ENCODE measurements around the gene ZNF408.
"Not testable (repeated sequence)": the region's sequence is repeated elsewhere in the genome, so short reads cannot be mapped to it uniquely, and the experiment has no call there.

ZNF408 gene

DNA sequence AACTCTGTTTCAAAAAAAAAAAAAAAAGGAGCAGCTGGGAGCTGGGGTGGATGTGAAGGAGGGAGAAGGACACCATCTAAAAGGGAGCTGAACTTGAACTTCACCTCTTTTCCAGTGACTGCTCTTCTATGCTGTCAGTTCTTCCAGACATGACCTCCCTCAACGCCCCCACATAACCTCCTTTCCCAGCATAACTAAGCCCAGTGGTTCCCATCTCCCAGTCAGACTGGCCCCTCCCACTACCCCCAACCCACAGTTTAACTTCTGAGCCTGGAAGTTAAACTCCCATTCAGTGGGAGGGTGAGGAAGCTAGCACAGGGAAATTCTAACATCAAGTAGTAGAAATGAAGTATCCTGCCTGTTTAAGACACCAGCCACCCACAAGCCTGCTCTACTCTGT is 2.2 kb upstream of the ZNF408 start:
- no peak for DNase-seq

DNA sequence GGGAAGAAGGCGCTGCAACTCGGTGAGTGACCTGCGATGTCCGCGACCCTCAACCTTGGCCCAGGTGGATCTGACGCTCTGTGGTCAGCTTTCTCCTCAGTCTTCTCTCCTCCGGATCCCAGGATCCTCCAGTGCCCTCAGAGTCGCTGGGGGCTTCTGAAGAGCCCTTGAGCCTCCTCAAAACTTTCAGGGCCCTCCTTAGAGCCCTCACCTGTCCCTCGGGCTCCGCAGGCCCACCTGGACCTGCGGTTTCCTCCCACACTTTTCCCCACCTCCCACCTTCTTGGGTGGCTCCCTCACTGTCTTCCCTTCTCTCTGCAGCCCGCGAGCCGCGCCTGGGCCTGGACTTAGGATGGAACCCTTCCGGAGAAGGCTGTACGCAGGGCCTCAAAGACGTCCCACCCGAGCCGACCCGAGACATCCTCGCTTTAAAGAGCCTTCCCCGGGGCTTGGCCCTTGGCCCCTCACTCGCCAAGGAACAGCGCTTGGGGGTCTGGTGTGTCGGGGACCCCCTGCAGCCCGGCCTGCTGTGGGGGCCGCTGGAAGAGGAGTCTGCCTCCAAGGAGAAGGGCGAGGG is 335 bp downstream of the ZNF408 start:
- no peak for DNase-seq

DNA sequence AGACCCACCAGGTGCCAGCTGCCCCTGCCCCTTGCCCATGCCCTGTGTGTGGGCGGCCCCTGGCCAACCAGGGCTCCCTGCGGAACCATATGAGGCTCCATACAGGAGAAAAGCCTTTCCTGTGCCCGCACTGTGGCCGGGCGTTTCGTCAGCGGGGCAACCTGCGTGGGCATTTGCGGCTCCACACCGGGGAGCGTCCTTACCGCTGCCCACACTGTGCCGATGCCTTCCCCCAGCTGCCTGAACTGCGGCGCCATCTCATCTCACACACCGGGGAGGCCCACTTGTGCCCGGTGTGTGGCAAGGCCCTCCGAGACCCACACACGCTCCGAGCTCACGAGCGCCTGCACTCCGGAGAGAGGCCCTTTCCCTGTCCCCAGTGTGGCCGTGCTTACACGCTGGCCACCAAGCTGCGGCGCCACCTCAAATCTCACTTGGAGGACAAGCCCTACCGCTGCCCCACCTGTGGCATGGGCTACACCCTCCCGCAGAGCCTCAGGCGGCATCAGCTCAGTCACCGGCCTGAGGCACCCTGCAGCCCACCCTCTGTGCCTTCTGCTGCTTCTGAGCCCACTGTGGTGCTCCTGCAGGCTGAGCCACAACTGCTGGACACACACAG is 4.3 kb downstream of the ZNF408 start:
- DNase-seq: no peak

DNA sequence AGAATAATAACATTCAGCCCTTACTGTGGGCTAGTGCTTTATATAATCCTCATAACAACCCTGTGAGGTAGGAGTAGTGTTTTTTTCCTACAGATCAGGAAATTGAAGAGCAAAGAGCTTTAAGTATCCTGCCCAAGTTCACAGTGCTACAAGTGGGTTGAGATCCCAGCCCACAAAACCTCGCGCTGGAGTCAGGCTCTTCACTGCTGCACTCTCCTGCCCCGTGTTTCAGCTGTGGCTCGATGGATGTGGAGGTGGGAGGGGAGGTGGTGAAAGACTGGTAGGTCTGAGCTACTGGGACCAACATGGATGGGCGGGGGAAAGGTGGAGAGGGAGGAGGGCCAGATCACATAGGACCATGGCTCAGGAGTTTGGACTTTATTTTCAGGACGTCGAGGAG is 6.1 kb downstream of the ZNF408 start:
- DNase-seq: no peak

DNA sequence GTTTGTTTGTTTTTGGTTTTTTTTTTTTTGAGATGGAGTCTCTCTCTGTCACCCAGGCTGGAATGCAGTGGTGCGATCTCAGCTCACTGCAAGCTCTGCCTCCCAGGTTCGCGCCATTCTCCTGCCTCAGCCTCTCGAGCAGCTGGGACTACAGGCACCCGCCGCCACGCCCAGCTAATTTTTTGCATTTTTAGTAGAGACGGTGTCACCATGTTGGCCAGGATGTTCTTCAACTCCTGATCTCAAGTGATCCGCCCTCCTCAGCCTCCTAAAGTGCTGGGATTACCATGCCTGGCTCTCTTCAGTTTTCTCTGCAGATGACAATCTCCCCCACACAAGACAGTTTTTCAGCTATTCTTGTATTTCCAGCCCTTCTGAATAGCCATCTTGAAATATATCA is 8.5 kb downstream of the ZNF408 start:
- DNase-seq: not testable (repeated sequence)

DNA sequence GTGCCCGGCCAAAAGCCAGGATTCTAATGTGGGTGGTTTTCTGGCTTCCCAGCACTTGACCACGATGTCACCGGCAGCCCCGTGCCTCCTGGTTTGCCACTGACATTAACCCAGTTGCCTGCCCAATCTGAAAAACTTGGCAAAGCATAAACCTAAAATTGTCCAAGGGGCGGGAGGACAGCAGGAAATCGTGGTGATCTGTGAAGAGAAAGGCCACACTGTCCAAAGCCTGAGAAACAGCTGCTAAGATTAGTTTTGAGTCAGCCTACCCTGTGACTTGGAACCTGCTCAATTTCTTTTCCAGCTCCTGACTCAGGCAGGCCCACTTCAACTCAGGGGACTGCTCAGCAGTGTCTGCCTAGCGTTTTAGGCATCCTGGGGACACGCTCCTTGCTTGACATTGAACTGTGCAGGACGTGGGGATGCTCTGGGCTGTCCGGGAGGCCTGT is 10.0 kb downstream of the ZNF408 start:
- no peak for DNase-seq

DNA sequence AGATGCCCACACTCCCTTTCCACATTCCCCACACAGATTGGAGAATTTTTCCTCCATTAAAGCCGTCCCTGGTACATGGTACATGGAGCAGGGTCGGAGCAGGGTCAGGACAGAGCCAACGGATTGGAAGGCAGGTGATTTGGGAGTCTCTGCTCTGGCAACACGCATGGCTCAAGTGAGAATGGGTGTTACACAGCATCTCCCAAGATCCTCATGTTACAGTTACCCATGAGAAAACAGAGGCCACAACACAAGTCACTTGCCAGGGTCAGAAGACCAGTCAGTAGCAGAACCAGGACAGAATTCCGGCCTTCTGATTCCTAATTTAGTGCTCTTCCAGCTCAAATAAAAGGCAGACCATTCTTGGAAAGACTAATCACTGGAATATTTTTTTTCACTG is 10.5 kb downstream of the ZNF408 start:
- no peak for DNase-seq

DNA sequence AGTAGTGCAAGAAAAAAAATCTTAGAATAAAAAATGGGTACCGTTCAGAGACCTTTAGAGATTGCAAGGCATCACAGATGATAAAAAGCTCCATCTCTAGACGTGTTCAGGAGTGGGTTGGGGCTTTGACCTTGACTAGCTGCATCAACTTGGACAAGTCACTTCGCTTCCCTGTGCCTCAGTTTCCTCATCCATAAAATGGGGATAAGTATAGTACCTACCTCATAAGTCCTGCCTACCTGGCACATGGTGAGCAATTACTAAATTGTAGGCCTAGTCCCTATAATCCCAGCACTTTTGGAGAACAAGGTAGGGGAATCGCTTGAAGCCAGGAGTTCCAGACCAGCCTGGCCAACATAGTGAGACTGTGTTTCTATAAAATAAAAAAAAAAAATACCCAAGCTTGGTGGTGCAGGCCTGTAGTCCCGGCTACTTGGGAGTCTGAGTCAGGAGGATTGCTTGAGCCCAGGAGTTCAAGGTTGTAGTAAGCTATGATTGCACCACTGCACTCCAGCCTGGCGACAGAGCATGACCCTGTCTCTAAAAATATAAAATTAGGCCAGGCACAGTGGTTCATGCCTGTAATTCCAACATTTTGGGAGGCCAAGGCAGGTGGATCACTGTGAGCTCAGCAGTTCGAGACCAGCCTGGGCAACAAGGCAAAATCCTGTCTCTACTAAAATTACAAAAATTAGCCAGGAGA is 12.2 kb downstream of the ZNF408 start:
- DNase-seq: no peak

DNA sequence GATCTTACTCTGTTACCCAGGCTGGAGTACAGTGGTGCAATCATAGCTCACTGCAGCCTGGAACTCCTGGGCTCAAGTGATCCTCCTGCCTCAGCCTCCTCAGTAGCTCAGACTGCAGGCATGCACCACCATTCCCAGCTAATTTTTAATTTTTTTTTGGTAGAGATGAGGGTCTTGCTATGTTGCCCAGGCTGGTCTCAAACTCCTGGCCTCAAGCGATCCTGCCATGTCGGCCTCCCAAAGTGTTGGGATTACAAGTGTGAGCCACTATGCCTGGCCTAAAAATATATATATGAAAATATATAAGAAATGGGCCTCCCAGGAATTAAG is 17.0 kb downstream of the ZNF408 start:
- not testable (repeated sequence) for DNase-seq

DNA sequence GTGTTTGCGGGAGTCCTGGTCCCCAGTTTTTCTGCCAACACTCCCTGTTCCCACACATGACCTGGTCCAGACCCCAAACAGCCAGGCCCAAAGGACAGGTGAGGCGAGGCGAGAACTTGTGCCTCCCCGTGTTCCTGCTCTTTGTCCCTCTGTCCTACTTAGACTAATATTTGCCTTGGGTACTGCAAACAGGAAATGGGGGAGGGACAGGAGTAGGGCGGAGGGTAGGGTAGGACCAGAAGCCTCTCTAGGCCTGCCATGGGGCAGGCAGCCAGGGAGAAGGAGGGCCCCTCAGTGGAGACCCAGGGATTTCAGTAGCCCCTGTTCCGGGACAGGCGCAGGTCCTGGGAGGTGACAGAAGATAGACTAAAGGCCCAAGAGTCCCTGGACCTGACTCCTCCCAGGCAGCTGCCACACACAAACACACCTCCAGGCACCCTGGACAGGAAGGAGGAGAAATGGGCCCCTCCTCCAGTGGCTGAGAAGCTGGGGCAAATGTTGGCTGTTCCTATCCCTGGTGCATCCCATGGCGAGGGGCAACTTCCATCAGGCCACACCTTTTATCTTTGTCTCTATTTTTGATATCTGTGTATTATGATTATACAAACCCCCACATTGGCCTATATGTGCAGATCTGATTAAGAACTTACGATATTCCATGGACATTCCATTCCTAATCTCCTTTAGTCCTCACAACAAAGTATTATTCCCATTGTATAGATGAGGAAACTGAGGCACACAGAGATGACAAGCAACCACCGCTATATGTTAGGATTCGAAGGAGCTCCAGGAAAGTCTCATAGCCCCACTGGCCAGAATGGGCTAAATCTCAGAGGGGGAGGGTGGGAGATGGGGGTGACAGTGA is 17.6 kb downstream of the ZNF408 start:
- DNase-seq: no peak

DNA sequence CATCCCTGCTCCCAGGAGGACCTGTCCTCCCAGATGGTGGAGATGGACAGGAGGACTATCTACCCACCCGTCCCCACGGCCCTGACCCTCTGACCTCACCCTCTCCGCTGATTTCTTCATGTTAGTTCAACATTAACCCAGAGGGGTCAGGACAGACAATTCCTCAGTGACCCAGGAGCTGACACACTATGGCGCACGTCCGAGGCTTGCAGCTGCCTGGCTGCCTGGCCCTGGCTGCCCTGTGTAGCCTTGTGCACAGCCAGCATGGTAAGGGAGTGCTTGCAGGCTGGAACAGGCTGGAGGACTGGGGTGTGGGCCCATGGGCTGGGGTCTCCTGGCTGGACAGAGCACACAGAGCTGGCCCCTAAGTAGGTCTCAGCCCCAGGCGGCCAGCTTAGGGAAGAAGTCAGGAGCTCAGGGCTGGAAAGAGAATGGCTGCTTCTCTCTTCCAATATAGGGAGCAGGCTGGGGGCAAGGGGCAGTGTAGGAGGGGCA is 18.3 kb downstream of the ZNF408 start, which contains the start of gene F2:
F2 (plus strand) TSS at position 166 of the 495 bp plus-strand sequence; CDS start at position 189, 23 bp downstream.
- DNase-seq: no peak

DNA sequence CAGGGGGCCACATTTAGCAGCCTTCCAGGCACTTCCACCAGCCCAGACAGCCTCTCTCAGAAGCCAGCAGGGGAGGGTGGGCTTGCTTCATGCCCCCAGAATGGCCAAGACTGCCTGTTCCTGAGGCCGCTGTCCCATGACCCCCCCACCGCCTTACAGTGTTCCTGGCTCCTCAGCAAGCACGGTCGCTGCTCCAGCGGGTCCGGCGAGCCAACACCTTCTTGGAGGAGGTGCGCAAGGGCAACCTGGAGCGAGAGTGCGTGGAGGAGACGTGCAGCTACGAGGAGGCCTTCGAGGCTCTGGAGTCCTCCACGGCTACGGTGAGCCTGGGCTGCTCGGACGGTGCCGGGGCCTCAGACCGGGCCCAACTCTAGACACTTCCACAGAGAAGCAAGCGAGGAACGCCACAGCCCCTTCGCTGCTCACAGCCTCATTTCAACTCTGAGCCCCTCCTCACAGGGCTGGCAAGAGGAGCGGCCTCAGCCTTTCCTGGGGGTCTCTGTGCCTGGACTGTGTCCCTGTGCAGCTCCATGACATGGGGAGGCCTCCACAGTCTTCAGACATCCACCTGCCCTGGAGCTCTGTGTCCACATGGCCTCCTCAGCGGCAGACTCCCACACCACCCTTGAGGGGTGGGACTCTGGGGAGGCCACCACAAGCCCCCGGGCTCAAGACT is 18.9 kb downstream of the ZNF408 start:
- DNase-seq: no peak

DNA sequence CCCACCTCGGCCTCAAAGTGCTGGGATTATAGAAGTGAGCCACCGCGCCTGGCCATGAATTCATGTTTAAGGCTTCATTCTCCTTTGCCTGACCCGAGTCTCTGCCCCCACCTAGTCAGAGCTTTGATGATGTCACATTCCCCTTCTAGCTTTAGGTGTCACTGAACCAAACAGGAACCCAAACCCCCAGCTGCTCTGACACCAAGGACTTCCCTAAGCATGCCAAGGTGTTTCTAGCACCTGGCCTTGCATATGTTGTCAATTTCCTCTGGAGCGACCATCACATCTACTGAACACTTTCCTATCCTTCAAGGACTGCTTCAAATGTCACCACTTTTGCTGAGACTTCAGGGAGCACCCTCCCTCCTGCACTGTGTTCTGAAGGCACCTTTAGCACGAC is 20.5 kb downstream of the ZNF408 start:
- no peak for DNase-seq

DNA sequence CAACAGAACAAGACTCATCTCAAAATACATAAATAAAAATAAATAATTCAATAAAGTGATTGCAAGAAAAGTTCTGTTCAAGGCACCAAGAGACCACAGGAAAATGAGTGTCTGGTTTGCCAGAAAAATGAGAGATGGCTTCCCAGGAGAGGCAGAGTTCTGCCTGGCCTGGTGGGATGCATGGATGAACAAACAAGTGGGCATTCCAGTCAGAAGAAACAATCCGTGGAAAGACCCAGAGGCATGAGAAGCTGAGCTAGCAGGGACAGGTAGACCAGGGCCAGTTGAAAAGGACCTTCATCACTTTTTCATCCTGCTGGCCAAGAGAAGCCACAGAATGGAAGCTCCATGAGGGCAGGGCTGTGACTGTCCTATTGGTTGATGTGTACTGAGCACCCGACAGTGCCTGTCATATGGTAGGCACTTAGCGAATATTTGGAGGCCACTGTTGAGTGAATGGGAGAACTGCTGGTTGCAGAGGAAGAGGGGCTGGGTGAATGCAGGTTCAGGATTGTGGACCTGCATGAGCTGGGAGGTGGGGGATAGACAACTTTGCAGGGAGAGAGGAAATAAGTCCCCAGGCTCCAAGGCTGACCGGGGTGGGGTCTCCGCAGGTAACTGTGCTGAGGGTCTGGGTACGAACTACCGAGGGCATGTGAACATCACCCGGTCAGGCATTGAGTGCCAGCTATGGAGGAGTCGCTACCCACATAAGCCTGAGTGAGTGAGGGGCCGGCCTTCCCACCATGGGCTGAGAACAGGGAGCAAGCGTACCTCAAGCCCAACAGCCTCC is 21.9 kb downstream of the ZNF408 start:
- no peak for DNase-seq

DNA sequence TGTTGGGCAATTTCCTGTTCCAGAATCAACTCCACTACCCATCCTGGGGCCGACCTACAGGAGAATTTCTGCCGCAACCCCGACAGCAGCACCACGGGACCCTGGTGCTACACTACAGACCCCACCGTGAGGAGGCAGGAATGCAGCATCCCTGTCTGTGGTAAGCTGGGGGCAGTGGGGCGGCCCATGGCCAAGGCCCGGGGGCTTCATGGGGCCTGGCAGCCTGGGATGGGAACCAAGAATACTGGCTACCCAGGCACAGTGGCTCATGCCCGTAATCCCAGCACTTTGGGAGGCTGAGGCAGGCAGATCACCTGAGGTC is 22.5 kb downstream of the ZNF408 start:
- DNase-seq: no peak

DNA sequence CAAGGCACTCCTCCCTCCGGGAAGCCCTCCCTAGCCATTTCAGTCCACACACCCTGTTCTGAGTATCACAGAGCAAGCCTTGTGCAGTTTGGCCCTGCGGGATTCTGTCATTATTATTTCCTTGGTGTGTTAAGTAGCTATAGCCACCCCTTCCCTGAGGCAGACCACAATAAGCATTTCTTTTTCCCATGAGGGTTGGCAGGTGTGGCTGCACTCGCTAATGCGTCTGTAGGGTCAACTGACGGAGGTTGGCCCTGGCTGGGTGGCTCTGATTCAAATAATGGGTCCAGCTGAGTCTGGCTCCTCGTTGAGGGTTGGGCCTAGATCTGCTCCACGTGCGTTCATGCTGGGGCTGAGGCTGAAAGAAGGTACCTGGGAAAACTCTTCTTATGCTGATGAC is 23.3 kb downstream of the ZNF408 start:
- no peak for DNase-seq

DNA sequence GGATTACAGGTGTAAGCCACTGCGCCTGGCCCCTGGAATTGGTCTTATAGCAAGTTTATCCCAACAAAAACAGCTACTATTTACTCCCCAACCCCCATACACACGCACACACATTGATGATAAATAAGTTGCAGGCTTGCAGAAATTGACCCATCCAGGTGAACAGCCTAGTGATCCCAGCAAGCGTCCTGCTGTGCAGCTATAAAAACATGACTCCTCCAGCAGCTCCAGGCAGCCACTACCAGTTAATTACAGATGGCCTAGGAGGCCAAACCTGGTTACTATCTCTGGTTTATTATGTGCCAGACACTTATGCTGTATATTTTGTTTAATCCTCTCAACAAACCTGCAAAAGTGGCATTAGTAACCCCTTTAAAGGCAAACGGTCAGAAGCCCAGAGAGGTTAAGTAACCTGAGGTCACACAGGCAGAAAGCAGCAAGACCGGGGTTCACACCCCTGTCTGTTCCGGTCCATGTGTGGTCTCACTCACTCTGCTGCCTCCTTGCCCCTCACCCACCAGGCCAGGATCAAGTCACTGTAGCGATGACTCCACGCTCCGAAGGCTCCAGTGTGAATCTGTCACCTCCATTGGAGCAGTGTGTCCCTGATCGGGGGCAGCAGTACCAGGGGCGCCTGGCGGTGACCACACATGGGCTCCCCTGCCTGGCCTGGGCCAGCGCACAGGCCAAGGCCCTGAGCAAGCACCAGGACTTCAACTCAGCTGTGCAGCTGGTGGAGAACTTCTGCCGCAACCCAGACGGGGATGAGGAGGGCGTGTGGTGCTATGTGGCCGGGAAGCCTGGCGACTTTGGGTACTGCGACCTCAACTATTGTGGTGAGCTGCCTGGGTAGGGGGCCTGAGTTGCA is 24.7 kb downstream of the ZNF408 start:
- DNase-seq: no peak

DNA sequence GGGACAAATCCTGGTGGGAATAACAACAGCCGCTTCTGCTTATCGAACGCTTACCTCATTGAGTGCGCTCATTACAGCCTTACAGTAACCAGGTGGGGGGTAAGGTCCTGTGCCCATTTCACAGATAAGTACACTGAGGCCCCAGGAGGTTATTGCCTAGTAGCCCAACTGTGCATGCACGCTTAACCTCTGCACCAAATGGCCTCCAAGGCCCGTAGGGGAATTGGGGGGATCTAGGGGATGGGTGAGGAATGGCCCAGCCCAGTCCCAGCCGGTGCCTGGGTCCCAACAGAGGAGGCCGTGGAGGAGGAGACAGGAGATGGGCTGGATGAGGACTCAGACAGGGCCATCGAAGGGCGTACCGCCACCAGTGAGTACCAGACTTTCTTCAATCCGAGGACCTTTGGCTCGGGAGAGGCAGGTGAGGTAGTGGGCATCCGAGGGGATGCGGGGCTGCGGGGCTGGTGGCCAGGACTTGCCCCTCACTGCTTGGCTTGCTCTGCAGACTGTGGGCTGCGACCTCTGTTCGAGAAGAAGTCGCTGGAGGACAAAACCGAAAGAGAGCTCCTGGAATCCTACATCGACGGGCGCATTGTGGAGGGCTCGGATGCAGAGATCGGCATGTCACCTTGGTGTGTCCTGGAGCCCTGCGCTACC is 25.5 kb downstream of the ZNF408 start:
- DNase-seq: no peak

DNA sequence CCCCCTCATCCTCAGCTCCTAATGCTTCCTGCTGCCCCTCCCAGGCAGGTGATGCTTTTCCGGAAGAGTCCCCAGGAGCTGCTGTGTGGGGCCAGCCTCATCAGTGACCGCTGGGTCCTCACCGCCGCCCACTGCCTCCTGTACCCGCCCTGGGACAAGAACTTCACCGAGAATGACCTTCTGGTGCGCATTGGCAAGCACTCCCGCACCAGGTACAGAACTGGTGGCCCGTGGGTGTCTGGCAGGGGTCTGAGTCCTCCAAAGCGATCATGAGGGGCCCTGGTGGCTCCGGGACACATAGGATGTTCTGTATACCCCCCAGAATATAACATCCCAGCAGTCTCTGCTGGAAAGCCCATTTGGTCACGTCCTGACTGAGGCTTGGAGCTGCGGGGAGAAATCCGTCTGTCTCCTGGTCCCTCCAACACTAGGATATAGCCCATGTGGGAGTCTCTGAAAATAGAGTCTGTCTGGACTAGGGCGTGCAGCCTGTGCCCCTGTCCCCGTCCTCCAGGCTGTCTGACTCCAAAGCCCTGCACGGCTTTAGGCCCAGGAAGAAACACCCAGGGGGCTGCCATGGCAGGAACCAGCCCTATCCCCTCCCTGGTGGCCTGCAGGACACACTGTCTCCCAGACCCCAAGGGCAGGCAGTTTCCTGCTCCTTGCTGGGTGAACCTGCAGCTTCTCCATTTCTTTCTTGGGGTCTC is 27.3 kb downstream of the ZNF408 start:
- no peak for DNase-seq

DNA sequence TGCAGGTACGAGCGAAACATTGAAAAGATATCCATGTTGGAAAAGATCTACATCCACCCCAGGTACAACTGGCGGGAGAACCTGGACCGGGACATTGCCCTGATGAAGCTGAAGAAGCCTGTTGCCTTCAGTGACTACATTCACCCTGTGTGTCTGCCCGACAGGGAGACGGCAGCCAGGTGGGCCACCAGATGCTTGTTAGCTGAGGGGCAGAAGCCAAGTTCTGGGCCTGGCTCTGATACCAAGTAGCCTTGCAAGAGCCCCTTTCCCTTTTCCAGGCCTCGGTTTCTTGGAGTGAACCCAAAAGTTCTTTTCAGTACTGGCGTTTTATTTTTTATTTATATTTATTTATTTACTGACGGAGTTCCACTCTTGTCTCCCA is 27.8 kb downstream of the ZNF408 start:
- no peak for DNase-seq

All from NCI-H2227 treated with DMSO at 0.1 percent for 48 hours (cell line).